CD4-positive, alpha-beta T cell (primary cell): Measurements from ENCODE around the gene CALR. TPM values are rescaled to one million over a fixed set of nuclear protein-coding genes. Genes with fewer than 3 reads are reported as not detected.

Experiments used
- ATAC-seq: fragments of 200-7000 bp; cut with Tn5 transposase; one replicate; pipeline ENCODE4 v1.10.0; 2022; ENCODE audit warnings: mild to moderate bottlenecking; ENCODE audit not compliant: poor library complexity
- CTCF ChIA-PET: fragments of 350-600 bp; sonication (Branson Sonifier 250); formaldehyde crosslinking; loops from one replicate; lab custom pipeline; 2021; ENCODE audit warnings: antibody characterized with exemption, inconsistent platforms; lab: Charles Lee
- POLR2A ChIA-PET: fragments of 350-600 bp; sonication (Branson Sonifier 250); formaldehyde crosslinking; loops from one replicate; lab custom pipeline; 2021; ENCODE audit warnings: antibody characterized with exemption, inconsistent platforms; lab: Charles Lee
- DNase-seq, 14 experiments: peaks; one replicate each; pipeline ENCODE4 v3.0.0-alpha.2; 2013 to 2020; ENCODE audit warnings: mixed read lengths in 2 of 14
- H3K27ac ChIP-seq, 2 donors: one replicate each; pipeline versions ENCODE4 v1.5.1 to v1.7.0; 2013; ENCODE audit warnings: low read length in 2 of 2, low read depth in 1 of 2, mild to moderate bottlenecking in 1 of 2
- H3K27me3 ChIP-seq, 2 experiments: 1 replicate in 1 of 2; 2 replicates in 1 of 2; pipeline versions ENCODE4 v1.6.1 to v1.7.0; 2013; ENCODE audit warnings: low read length in 2 of 2, control low read depth in 1 of 2, mild to moderate bottlenecking in 1 of 2, moderate library complexity in 1 of 2; ENCODE audit not compliant: insufficient read depth in 2 of 2, control insufficient read depth in 1 of 2
- H3K36me3 ChIP-seq: one replicate; pipeline ENCODE4 v1.6.1; 2013; ENCODE audit warnings: low read length, control low read depth; ENCODE audit not compliant: insufficient read depth
- H3K4me1 ChIP-seq: one replicate; pipeline ENCODE4 v1.6.1; 2013; ENCODE audit warnings: low read length, control low read depth; ENCODE audit not compliant: insufficient read depth
- H3K4me3 ChIP-seq: one replicate; pipeline ENCODE4 v1.5.1; 2013; ENCODE audit warnings: mild to moderate bottlenecking, low read length, moderate library complexity
- H3K9me3 ChIP-seq, 2 experiments: 1 replicate in 1 of 2; 2 replicates in 1 of 2; pipeline versions ENCODE4 v1.6.1 to v1.7.0; 2013; ENCODE audit warnings: low read length in 2 of 2, mild to moderate bottlenecking in 2 of 2, control low read depth in 1 of 2, moderate library complexity in 1 of 2; ENCODE audit not compliant: control insufficient read depth in 1 of 2, insufficient read depth in 1 of 2
- H3K27ac Mint-ChIP-seq: one replicate; pipeline ENCODE4 v1.8.0; 2020; ENCODE audit warnings: mixed read lengths
- H3K27me3 Mint-ChIP-seq: one replicate; pipeline ENCODE4 v1.8.0; 2021; ENCODE audit warnings: mixed read lengths
- H3K36me3 Mint-ChIP-seq: one replicate; pipeline ENCODE4 v1.8.0; 2021; ENCODE audit warnings: low read depth, mixed read lengths
- H3K4me1 Mint-ChIP-seq: one replicate; pipeline ENCODE4 v1.8.0; 2021; ENCODE audit warnings: low read depth, mixed read lengths
- H3K4me3 Mint-ChIP-seq: one replicate; pipeline ENCODE4 v1.8.0; 2020; ENCODE audit warnings: mild to moderate bottlenecking, mixed read lengths
- H3K9me3 Mint-ChIP-seq: one replicate; pipeline ENCODE4 v1.8.0; 2020; ENCODE audit warnings: mixed read lengths
- intact Hi-C, 2 experiments: fragments of 100-400 bp; cut with DNase I in 1 of 2; cut with micrococcal nuclease in 1 of 2; formaldehyde crosslinking; loops; one replicate each; pipeline versions ENCODE4 v1.15.1 to v1.9.0; 2023 to 2025; cut with DNase I, micrococcal nuclease
- total RNA-seq, 174 experiments: library from RNA in 2 of 174; stranded (reverse) in 2 of 174; gene quantifications; one replicate each; pipeline ENCODE4 v1.2.3 and lab custom pipeline; 2021 to 2026
- TF ChIP-seq, protein P1 (sequence below): fragments of 200-600 bp; IDR thresholded peaks from one replicate; pipeline ENCODE4 v1.8.0; 2022; ENCODE audit warnings: antibody characterized with exemption, mild to moderate bottlenecking

Gene CALR
- total RNA-seq, 2 experiments from 2014 or later: 558 to 559 TPM

DNA sequence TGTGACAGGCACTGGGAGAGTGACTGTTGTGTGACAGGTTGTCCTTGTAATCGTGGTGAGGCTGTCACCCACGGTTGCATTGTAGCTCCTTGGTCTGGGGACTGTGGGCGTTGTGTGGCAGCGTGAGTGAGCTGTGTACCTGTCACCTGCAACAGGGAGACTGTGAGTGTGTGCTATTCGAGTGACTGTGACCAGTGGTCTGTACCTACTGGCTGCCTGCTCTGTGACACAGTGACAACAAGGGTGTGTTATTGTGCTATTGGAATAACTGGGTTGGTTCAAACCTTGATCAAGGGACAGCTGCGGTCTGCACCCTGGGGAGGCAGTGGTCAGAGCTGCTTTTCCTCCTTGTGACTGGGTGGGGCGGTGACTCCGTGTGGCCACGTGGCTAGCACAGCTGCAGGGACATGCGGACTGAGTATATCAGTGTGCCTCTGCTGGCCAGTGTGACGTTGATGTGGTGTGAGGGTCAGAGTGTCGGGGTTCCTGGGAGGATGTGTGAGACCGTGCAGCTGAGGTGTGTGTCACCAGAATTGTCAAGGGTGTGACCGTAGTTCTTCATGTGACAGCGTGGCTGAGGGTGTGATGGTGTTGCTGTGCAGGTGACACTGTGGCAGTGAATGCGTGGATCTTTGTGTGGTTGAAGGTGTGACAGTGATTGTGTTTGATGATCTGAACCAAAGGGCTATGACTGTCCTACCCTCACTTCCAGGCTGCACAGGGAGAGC lies 46.8 kb downstream of the CALR start:
- Histone ChIP-seq H3K27ac (peak overlapping the region in 1 of 2 donors; percentile 4), H3K4me3 (no peak overlapping the region), H3K36me3 (no peaks in the 10 kb centered on the region), H3K9me3 (peaks cover 0 to 5% of the 10 kb centered on the region in 2 experiments), H3K27me3 (peaks cover 0 to 2% of the 10 kb centered on the region in 2 experiments), H3K4me1 (peaks cover 16% of the 10 kb centered on the region)
- Mint-ChIP-seq H3K4me3 (no peak overlapping the region), H3K36me3 (no peaks in the 10 kb centered on the region), H3K9me3 (no peaks in the 10 kb centered on the region), H3K27me3 (peaks cover 5% of the 10 kb centered on the region), H3K27ac (no peak overlapping the region), H3K4me1 (no peaks in the 10 kb centered on the region)
- POLR2A ChIA-PET: interaction anchor here (0.9 kb wide), 1 partner anchor 69 kb away, joined by 3 read pairs; no protein-coding TSS in a partner anchor
- DNase-seq (peak in 1 of 14 experiments; percentile 45), ATAC-seq (no peak)
- CTCF ChIA-PET: interaction anchor here (0.5 to 1.1 kb wide), 3 partner anchors 45 to 140 kb away, joined by 3 to 6 read pairs (median 4); no protein-coding TSS in a partner anchor
- TF ChIP-seq, protein P1, sequence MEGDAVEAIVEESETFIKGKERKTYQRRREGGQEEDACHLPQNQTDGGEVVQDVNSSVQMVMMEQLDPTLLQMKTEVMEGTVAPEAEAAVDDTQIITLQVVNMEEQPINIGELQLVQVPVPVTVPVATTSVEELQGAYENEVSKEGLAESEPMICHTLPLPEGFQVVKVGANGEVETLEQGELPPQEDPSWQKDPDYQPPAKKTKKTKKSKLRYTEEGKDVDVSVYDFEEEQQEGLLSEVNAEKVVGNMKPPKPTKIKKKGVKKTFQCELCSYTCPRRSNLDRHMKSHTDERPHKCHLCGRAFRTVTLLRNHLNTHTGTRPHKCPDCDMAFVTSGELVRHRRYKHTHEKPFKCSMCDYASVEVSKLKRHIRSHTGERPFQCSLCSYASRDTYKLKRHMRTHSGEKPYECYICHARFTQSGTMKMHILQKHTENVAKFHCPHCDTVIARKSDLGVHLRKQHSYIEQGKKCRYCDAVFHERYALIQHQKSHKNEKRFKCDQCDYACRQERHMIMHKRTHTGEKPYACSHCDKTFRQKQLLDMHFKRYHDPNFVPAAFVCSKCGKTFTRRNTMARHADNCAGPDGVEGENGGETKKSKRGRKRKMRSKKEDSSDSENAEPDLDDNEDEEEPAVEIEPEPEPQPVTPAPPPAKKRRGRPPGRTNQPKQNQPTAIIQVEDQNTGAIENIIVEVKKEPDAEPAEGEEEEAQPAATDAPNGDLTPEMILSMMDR: no peak
- intact Hi-C loops: loop anchor here (5.0 to 10.0 kb wide), 2 partner anchors 47 to 50 kb away; no protein-coding TSS in a partner anchor

- Mint-ChIP-seq H3K36me3 (no peaks in the 10 kb centered on the region), H3K4me3 (no peak overlapping the region), H3K4me1 (no peaks in the 10 kb centered on the region), H3K27me3 (peaks cover 5% of the 10 kb centered on the region), H3K27ac (no peak overlapping the region), H3K9me3 (no peaks in the 10 kb centered on the region)
- intact Hi-C loops: loop anchor here (5.0 to 10.0 kb wide), 2 partner anchors 46 to 48 kb away; no protein-coding TSS in a partner anchor
- ChIA-PET CTCF (no interaction called here), POLR2A (no interaction called here)
- no peaks in the 10 kb centered on the region for H3K36me3 ChIP-seq
- peaks cover 0 to 5% of the 10 kb centered on the region in 2 experiments for H3K9me3 ChIP-seq
- TF ChIP-seq, protein P1: no peak
- no peak overlapping the region for H3K27ac ChIP-seq
- ATAC-seq: no peak
- DNase-seq: no peak
- peaks cover 16% of the 10 kb centered on the region for H3K4me1 ChIP-seq
- no peak overlapping the region for H3K4me3 ChIP-seq
- peaks cover 0 to 2% of the 10 kb centered on the region in 2 experiments for H3K27me3 ChIP-seq
Observed at GRCh38 chr19:12986726-12987125, 48.3 kb downstream of the CALR start.

- no peak overlapping the region for H3K27ac ChIP-seq
- CTCF ChIA-PET: no interaction called here
- Mint-ChIP-seq H3K27ac (no peak overlapping the region), H3K27me3 (peaks cover 5% of the 10 kb centered on the region), H3K4me1 (no peaks in the 10 kb centered on the region), H3K4me3 (no peak overlapping the region), H3K36me3 (no peaks in the 10 kb centered on the region), H3K9me3 (no peaks in the 10 kb centered on the region)
- H3K9me3 ChIP-seq: peaks cover 0 to 5% of the 10 kb centered on the region in 2 experiments
- intact Hi-C loops: loop anchor here (5.0 to 10.0 kb wide), 2 partner anchors 45 to 48 kb away; no protein-coding TSS in a partner anchor
- H3K27me3 ChIP-seq: peaks cover 0 to 2% of the 10 kb centered on the region in 2 experiments
- ATAC-seq (no peak), DNase-seq (no peak)
- H3K36me3 ChIP-seq: no peaks in the 10 kb centered on the region
- peaks cover 16% of the 10 kb centered on the region for H3K4me1 ChIP-seq
- TF ChIP-seq, protein P1: no peak
- POLR2A ChIA-PET: no interaction called here
- H3K4me3 ChIP-seq: no peak overlapping the region
Observed at GRCh38 chr19:12987190-12987589, 48.8 kb downstream of the CALR start.
